Neural cell (in vitro differentiated cells): ENCODE measurements around the gene RBMS3.

Source experiments
- EP300 ChIP-seq: fragments of 450-650 bp; conservative IDR thresholded peaks from 2 replicates; pipeline ENCODE4 v1.6.1; 2014; ENCODE audit warnings: antibody characterized with exemption, mild to moderate bottlenecking, moderate library complexity; ENCODE audit not compliant: poor library complexity, severe bottlenecking
- TAF1 ChIP-seq: IDR thresholded peaks from 2 replicates; pipeline ENCODE4 v1.6.1; 2012; ENCODE audit warnings: low read depth
- TF ChIP-seq, protein P1 (sequence below): fragments of 450-650 bp; IDR thresholded peaks from 2 replicates; pipeline ENCODE4 v1.5.1; 2014; ENCODE audit warnings: antibody characterized with exemption, mild to moderate bottlenecking, moderate library complexity; ENCODE audit not compliant: poor library complexity, severe bottlenecking

DNA sequence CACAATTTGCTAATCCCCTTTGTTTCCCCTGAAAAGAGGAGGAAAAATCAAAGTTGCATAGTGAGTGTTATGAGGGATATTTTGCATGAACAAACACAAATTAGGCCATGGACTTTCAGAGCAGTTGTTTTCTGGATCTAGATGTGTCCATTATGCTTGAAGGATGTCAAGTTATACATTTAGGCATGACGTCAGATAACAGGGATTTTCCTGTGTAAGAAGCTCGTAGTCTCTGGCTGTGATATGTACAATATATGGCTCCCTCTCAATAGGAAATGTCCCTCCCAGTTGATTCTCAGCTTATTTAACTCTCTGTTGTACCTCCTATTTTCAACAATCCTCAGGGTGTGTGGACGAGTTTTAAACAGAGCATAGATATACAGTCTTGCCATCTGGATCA lies 171.0 kb downstream of the RBMS3 start:
- TF ChIP-seq, protein P1, sequence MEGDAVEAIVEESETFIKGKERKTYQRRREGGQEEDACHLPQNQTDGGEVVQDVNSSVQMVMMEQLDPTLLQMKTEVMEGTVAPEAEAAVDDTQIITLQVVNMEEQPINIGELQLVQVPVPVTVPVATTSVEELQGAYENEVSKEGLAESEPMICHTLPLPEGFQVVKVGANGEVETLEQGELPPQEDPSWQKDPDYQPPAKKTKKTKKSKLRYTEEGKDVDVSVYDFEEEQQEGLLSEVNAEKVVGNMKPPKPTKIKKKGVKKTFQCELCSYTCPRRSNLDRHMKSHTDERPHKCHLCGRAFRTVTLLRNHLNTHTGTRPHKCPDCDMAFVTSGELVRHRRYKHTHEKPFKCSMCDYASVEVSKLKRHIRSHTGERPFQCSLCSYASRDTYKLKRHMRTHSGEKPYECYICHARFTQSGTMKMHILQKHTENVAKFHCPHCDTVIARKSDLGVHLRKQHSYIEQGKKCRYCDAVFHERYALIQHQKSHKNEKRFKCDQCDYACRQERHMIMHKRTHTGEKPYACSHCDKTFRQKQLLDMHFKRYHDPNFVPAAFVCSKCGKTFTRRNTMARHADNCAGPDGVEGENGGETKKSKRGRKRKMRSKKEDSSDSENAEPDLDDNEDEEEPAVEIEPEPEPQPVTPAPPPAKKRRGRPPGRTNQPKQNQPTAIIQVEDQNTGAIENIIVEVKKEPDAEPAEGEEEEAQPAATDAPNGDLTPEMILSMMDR = no peak
- no peak for TF ChIP-seq TAF1
- no peak for TF ChIP-seq EP300
